Measurements from ENCODE around the gene RABGAP1L.

The RABGAP1L gene

DNA sequence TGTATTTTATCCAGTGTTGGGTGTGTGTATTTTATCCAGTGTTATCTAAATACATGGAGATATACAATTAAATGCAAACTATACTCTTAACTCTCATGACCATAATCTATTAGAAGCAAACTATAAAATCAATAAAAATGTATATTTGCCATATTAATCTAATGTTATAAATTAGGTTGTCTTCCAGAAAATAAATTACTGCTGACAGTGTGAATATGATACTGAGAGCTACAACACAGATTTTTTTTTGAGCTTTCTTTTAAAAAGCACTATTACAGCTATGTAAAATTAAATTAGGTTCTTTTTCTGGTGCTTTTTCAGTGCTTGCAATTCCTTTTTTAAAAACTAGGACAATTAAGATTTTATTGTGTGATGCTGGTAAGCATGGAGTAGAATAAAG is 269.4 kb downstream of the RABGAP1L start:
- H3K27ac ChIP-seq: no peak overlapping the region
- H3K4me3 ChIP-seq: no peak overlapping the region
- DNase-seq (ENCODE audit: low spot score): no peak
- no peak for TF ChIP-seq CTCF (IDR thresholded peaks at IDR 0.05)

GRCh38 chr1:174433451-174433850 is 274.1 kb downstream of the RABGAP1L start:
- no peak for TF ChIP-seq CTCF (IDR thresholded peaks at IDR 0.05)
- H3K27ac ChIP-seq: no peak overlapping the region
- H3K4me3 ChIP-seq: no peak overlapping the region
- no peak for DNase-seq (ENCODE audit: low spot score)

- DNase-seq (ENCODE audit: low spot score): no peak
- Histone ChIP-seq H3K27ac (no peak overlapping the region), H3K4me3 (no peak overlapping the region)
- no peak for TF ChIP-seq CTCF (IDR thresholded peaks at IDR 0.05)
Observed at GRCh38 chr1:174445351-174445750, 286.0 kb downstream of the RABGAP1L start.

- H3K27ac ChIP-seq: no peak overlapping the region
- TF ChIP-seq CTCF (IDR thresholded peaks at IDR 0.05): no peak
- H3K4me3 ChIP-seq: no peak overlapping the region
- DNase-seq (ENCODE audit: low spot score): no peak
Observed at GRCh38 chr1:174445817-174446216, 286.5 kb downstream of the RABGAP1L start.

GRCh38 chr1:174447866-174448530 is 288.7 kb downstream of the RABGAP1L start, which contains the start of gene GPR52:
GPR52 (plus strand) TSS chr1:174447964; CDS start chr1:174448112, 148 bp downstream.
- Histone ChIP-seq H3K27ac (no peak within 1 kb of the TSS), H3K4me3 (no peak within 1 kb of the TSS)
- no peak for DNase-seq (ENCODE audit: low spot score)
- TF ChIP-seq CTCF (IDR thresholded peaks at IDR 0.05): no peak

GRCh38 chr1:174448531-174448883 is 289.2 kb downstream of the RABGAP1L start:
- no peak overlapping the region for H3K27ac ChIP-seq
- H3K4me3 ChIP-seq: no peak overlapping the region
- TF ChIP-seq CTCF (IDR thresholded peaks at IDR 0.05): no peak
- no peak for DNase-seq (ENCODE audit: low spot score)

DNA sequence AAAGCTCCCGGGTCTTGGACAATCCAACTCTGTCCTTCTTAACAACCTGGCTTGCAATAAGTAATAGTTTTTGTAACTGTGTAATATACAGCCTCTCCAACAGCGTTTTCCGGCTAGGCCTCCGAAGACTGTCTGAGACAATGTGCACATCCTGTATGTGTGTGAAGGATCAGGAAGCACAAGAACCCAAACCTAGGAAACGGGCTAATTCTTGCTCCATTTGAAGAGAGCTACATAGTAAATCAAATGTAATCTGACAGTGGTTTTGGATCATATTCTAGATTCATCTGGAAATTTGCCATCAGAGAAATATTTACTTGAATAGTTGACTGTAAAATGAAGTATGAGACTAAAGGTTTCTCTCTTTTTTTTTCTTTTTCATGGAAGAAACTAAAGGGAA is 289.7 kb downstream of the RABGAP1L start:
- Histone ChIP-seq H3K27ac (no peak overlapping the region), H3K4me3 (no peak overlapping the region)
- DNase-seq (ENCODE audit: low spot score): no peak
- no peak for TF ChIP-seq CTCF (IDR thresholded peaks at IDR 0.05)

Measured in coronary artery (tissue), 2 donors.